Stimulated activated naive CD4-positive, alpha-beta T cell treated with Interleukin-2 at 50 U/mL for 16 hours (primary cell): ENCODE measurements around the gene PRG3.
"Not testable (repeated sequence)": the region's sequence is repeated elsewhere in the genome, so short reads cannot be mapped to it uniquely, and the experiment has no call there.

Experiments
- DNase-seq: peaks from one replicate; lab custom pipeline; 2025; lab: John Stamatoyannopoulos, UW

The PRG3 gene

DNA sequence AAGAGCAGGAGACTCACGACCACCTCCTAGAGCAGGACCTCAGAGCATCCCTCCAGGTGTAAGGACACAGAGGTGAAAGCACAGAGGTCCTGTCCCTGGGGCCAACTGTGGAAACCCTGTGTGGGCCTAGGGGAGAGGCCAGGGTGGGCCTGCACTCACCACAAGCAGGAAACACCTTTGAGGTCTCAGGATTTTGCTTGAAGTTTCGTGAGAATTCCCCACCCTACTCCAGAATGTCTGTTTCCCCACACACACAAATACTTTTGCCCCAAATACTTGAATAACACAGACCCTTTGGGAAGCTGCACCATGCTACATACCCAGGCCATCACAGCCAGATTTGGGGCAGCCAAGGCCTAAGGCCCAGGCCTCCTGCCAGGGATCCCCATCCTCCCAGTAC is 27.8 kb upstream of the PRG3 start:
- DNase-seq, result no peak

- DNase-seq, result no peak
Measured at GRCh38 chr11:57407941-57408475, 27.1 kb upstream of the PRG3 start.

- no peak for DNase-seq
Measured at GRCh38 chr11:57407010-57407920, 26.3 kb upstream of the PRG3 start.

DNA sequence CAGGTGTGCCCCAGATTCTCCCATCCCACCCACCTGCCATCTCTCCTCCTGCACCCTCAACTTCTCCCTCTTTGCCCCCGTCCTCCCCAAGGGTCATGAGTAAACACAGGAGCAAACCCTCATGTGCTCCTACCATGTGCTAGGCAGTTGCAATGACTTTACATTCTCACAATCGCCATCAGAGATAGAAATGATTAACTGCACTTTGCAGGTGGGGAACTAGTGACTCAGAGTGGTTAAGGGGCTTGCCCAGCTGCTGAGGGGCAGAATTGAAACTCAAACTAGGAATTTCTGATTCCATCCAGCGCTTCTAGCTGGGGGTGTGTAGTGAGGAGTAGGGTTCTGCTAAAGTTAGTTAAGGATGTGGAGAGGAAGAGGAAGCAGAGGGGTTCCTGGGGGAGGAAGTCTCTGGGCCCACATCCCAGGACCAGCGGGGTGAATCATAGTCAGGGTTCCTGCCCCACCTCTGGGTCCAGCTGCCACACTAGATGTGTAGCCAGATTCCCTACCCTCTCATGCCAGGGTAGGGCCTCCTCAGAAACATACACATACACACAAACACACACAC is 25.5 kb upstream of the PRG3 start:
- peak; percentile 43 for DNase-seq

DNA sequence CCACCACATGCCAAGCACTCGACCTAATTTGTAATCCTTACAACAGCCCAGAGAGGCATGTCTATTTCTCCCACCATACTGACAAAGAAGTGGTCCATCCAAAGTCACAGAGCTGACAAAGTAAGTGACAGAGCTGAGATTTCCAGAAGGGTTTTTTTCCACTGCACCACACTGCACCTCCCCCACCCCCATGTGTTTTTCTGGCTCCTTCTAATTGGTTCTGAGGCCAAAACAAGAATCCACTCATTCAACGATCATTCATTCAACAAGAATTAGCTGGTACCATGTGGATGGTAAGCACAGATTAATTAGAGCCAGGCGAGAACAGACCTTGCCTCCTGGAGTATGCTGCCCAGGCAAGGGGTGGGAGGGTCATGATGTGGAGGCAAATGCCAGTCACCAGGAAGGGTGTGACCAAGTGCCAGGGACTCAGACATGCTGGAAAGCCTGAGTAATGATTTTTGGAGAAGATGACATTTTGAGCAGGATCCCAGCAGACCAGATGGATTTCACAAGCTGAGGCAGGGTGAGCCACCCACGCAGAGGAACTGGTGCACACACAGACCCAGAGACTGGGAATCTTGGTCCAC is 24.4 kb upstream of the PRG3 start:
- no peak for DNase-seq

GRCh38 chr11:57403802-57404147 is 22.8 kb upstream of the PRG3 start:
- DNase-seq, result no peak

- DNase-seq, result not testable (repeated sequence)
Measured at GRCh38 chr11:57403003-57403801, 22.3 kb upstream of the PRG3 start.

DNA sequence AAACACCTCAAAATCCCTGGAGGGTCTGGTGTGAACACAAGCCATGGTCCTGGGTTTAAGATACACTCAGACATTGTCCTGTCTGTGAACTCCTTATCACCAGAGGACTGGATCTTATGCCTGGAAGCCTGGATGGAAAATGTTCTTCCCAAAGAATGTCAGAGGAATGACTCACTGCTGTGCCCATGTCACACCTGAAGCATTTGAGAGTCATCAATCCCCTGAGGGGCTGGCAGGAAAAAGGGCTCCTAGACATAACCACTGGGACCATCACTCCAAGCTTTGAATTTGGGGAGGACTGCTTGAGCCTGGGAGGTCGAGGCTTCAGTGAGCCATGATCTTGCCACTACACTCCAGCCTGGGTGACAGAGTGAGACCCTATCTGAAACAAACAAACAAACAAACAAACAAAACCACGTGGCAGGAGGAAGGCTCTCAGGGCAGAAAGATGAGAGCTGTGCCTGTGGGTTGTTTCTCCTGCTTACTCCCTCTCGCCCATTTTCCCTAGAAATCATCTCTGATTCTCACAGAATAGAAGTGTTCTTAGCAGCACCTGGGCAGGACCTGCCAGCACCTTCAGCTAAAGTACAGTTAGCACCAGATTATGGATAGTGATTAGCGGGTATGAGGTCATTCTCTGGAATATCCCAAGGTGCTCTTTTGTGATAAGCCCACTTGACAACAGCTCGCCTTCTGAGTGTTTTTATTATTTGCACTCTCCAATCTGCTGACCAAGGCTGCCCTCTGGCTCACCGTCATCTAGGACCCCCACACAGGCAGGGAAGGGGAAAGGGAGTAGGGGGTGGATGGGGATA is 21.4 kb upstream of the PRG3 start:
- no peak for DNase-seq

- no peak for DNase-seq
Measured at GRCh38 chr11:57399972-57400578, 19.1 kb upstream of the PRG3 start.

GRCh38 chr11:57399221-57399620 is 18.3 kb upstream of the PRG3 start:
- no peak for DNase-seq

- no peak for DNase-seq
Measured at GRCh38 chr11:57397394-57397990, 16.5 kb upstream of the PRG3 start.

DNA sequence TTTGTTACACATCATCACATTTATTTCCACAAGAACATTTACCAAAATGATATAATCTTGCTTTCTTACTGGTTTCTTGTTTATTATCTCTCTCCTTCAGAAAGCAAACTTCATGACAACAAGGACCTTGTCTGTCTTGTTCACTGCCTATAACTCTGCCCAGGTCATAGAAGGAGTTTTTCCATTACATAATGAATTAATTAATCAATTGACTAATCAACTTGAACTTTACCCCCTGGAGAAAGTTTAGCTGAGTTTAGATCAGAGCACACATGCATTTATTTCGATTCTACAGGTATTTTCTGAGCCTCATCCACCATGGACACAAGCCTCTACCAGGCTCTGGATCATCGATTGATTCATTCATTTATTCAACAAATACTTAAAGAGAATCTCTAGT is 15.8 kb upstream of the PRG3 start:
- no peak for DNase-seq

- DNase-seq, result no peak
Measured at GRCh38 chr11:57395905-57396623, 15.1 kb upstream of the PRG3 start.

DNA sequence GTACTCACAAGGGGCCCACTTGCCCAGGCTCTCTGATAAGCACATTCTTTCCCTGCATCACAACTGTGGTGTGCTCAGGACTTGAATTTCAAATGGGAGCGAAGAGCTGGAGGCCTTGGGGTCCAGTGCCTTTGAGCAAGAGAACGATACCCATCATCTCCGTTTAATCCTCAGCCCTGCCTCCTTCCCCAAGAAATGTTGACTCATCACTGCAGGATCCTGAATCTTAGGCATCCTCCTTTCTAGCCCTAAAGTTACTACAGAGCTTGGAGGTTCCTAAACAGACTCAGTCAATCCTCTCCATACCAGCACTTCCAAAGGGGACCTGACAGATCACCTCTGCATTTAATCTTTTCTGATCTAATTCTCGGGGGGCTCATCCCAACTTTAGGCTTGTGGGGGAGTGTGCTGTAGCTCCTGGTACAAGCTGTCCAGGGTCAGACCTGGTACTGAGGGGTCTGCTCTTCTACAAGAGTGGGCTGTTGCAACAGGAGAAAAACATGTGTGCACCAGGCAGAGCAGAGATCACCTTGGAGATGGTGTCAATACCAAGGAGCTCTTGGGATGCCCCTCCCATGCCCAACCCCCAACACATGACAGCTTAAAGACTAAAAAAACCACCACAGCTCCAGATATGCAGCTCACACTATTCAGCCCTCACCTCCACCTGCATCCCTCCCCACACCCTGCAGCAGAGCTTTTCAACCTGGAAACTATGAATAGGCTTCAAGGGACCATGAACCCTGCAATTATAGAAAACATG is 13.4 kb upstream of the PRG3 start:
- DNase-seq, result no peak

- no peak for DNase-seq
Measured at GRCh38 chr11:57392763-57393105, 11.8 kb upstream of the PRG3 start.

- DNase-seq, result no peak
Measured at GRCh38 chr11:57392066-57392762, 11.3 kb upstream of the PRG3 start.

DNA sequence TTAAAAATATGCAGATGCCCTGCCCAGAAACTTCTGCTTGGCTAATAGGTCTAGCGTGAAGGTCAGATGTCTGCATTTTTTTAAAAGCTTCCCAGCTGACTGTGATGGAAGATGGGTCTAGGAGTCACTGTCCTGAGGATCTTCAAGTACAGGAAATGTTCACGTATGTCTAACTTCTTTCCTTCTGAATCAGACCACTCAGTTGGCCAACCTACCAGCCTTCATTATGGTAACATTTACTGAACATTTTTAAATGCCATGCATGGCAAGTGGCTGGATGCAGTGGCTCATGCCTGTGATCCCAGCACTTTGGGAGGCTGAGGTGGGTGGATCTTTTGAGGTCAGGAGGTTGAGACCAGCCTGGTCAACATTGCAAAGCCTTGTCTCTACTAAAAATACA is 10.6 kb upstream of the PRG3 start:
- no peak for DNase-seq

DNA sequence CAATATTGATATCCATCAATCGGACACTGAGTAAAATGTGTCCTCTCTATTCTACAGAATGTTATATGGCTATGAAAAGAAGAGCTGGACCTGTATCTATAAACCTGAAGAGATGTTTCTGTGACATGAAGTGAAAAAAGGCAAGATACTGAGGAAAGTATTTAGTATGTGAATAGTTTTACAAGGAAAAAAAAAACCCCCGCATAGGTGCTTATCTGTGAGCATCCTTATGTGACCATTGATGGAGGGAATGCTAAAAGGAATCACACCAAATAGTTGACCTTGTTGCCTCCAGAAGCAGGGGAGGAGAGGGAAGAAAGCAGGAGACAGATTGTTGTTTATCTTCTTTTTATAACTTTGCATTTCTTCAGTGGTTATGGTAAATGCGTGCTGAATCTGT is 10.2 kb upstream of the PRG3 start:
- DNase-seq, result no peak

DNA sequence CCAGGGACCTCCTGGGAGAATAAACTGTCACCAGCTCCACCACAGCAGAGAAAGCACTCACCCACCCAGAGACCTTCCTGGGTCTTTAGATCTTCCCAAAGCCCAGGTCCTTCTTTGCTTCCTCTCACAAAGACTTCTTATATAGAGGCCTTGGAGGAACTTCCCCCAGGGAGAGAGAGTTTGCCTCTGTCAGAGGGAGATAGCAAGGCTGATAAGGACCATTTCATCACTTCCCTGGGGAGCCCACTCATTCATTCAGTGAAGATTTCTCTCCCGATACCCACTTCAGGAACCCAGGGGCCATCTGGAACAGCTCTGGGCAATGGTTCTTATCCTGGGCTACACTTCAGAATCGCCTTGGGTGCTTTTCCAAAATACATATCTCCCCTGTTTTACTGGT is 9.6 kb upstream of the PRG3 start, which contains the start of gene PRG2:
Gene PRG2, minus strand, starts transcription at position 116 of the 400 bp plus-strand sequence. CDS start 706 bp downstream, outside the sequence.
- DNase-seq, result no peak
